KMS-11 (cell line): Measurements from ENCODE around the gene KLK2.

Experiments used
- H2AFZ ChIP-seq: fragments of 200-600 bp; sonication (generic); 2 replicates; pipeline ENCODE4 v1.6.1; 2016; ENCODE audit warnings: antibody characterized with exemption, mixed run types, low read depth
- H3K27ac ChIP-seq: fragments of 200-600 bp; sonication (generic); 2 replicates; pipeline ENCODE4 v1.6.1; 2016; ENCODE audit warnings: mild to moderate bottlenecking, mixed run types
- H3K27me3 ChIP-seq: fragments of 200-600 bp; sonication (generic); 2 replicates; pipeline ENCODE4 v1.6.1; 2017; ENCODE audit warnings: mild to moderate bottlenecking, low read depth, mixed run types, moderate library complexity; ENCODE audit not compliant: insufficient read depth
- H3K36me3 ChIP-seq: fragments of 200-600 bp; sonication (generic); 2 replicates; pipeline ENCODE4 v1.6.1; 2017; ENCODE audit warnings: mild to moderate bottlenecking, mixed run types; ENCODE audit not compliant: insufficient read depth
- H3K4me1 ChIP-seq: fragments of 200-600 bp; sonication (generic); 2 replicates; pipeline ENCODE4 v1.6.1; 2016; ENCODE audit warnings: mild to moderate bottlenecking, low read depth, mixed run types; ENCODE audit not compliant: poor library complexity, severe bottlenecking
- H3K4me2 ChIP-seq: fragments of 200-600 bp; sonication (generic); 2 replicates; pipeline ENCODE4 v1.7.0; 2016; ENCODE audit warnings: mild to moderate bottlenecking, mixed run types
- H3K4me3 ChIP-seq: fragments of 200-600 bp; sonication (generic); IDR thresholded peaks from 2 replicates; pipeline ENCODE4 v1.6.1; 2017; ENCODE audit warnings: low read depth, low read length, mixed read lengths; ENCODE audit not compliant: insufficient read depth
- H3K79me2 ChIP-seq: fragments of 200-600 bp; sonication (generic); 2 replicates; pipeline ENCODE4 v1.6.1; 2016; ENCODE audit warnings: low read depth, mixed run types; ENCODE audit not compliant: insufficient read depth
- H3K9ac ChIP-seq: fragments of 200-600 bp; sonication (generic); 2 replicates; pipeline ENCODE4 v1.6.1; 2016; ENCODE audit warnings: mild to moderate bottlenecking, mixed run types
- H4K20me1 ChIP-seq: fragments of 200-600 bp; sonication (generic); 2 replicates; pipeline ENCODE4 v1.6.1; 2016; ENCODE audit warnings: mild to moderate bottlenecking, mixed run types; ENCODE audit not compliant: insufficient read depth
- CTCF ChIP-seq: fragments of 200-600 bp; sonication (generic); conservative IDR thresholded peaks from 2 replicates; pipeline ENCODE4 v1.6.1; 2017; ENCODE audit warnings: low read depth, mild to moderate bottlenecking, antibody characterized with exemption, low read length, moderate library complexity, mixed read lengths

The KLK2 gene

GRCh38 chr19:50870417-50871089 is 2.7 kb upstream of the KLK2 start:
- no peak for TF ChIP-seq CTCF
- no peak overlapping the region for H2AFZ ChIP-seq
- H3K4me3 ChIP-seq = no peak overlapping the region
- H3K27me3 ChIP-seq = peaks cover 3% of the 10 kb centered on the region; the same call in 1 of the 2 replicates
- no peaks in the 10 kb centered on the region for H3K4me1 ChIP-seq
- H3K79me2 ChIP-seq = no peaks in the 10 kb centered on the region
- H3K36me3 ChIP-seq = no peaks in the 10 kb centered on the region
- H3K4me2 ChIP-seq = no peak overlapping the region
- no peaks in the 10 kb centered on the region for H4K20me1 ChIP-seq
- no peak overlapping the region for H3K27ac ChIP-seq
- no peak overlapping the region for H3K9ac ChIP-seq

DNA sequence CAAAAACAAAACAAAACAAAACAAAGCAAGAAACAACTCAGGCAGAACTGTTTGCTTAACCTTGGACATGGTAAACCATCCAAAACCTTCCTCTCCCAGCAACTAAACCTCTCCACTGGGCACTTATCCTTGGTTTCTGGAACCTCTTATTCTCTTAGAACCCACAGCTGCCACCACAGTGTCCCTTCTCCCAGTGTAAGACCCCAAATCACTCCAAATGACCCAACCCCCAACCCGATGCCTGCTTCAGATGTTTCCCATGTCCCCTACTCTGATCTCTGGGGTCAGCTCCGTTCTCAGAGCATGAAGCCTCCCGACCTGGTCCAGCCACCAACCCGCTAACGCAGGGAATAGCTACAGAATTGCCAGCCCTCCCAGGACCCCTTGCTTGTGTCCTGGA is 972 bp downstream of the KLK2 start:
- H3K36me3 ChIP-seq = no peaks in the 10 kb centered on the region
- no peaks in the 10 kb centered on the region for H3K4me1 ChIP-seq
- H3K4me2 ChIP-seq = no peak overlapping the region
- H3K27ac ChIP-seq = no peak overlapping the region
- H3K4me3 ChIP-seq = no peak overlapping the region
- H3K9ac ChIP-seq = no peak overlapping the region
- no peaks in the 10 kb centered on the region for H3K79me2 ChIP-seq
- no peak for TF ChIP-seq CTCF
- H2AFZ ChIP-seq = no peak overlapping the region
- H3K27me3 ChIP-seq = no peaks in the 10 kb centered on the region; the same call in 1 of the 2 replicates
- H4K20me1 ChIP-seq = no peaks in the 10 kb centered on the region

- Histone ChIP-seq H3K4me2 (no peak overlapping the region), H2AFZ (no peak overlapping the region), H3K79me2 (no peaks in the 10 kb centered on the region), H3K27ac (no peak overlapping the region), H3K27me3 (no peaks in the 10 kb centered on the region; the same call in 1 of the 2 replicates), H4K20me1 (no peaks in the 10 kb centered on the region), H3K9ac (no peak overlapping the region), H3K4me1 (no peaks in the 10 kb centered on the region), H3K36me3 (no peaks in the 10 kb centered on the region), H3K4me3 (no peak overlapping the region)
- TF ChIP-seq CTCF = no peak
Measured at GRCh38 chr19:50875795-50876422, 2.7 kb downstream of the KLK2 start.

DNA sequence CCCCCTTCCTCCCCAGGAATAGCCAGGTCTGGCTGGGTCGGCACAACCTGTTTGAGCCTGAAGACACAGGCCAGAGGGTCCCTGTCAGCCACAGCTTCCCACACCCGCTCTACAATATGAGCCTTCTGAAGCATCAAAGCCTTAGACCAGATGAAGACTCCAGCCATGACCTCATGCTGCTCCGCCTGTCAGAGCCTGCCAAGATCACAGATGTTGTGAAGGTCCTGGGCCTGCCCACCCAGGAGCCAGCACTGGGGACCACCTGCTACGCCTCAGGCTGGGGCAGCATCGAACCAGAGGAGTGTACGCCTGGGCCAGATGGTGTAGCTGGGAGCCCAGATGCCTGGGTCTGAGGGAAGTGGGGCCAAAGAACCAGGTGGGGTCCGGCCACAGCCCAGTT is 3.2 kb downstream of the KLK2 start:
- Histone ChIP-seq H3K79me2 (no peaks in the 10 kb centered on the region), H3K27ac (no peak overlapping the region), H3K4me1 (no peaks in the 10 kb centered on the region), H3K36me3 (no peaks in the 10 kb centered on the region), H3K4me2 (no peak overlapping the region), H3K4me3 (no peak overlapping the region), H4K20me1 (no peaks in the 10 kb centered on the region), H3K27me3 (no peaks in the 10 kb centered on the region; the same call in 1 of the 2 replicates), H2AFZ (no peak overlapping the region), H3K9ac (no peak overlapping the region)
- no peak for TF ChIP-seq CTCF
